K562 (cell line): ENCODE measurements around the gene USP2.

Experiments
- BRD4 ChIP-seq: fragments of 200-600 bp; sonication (generic); IDR thresholded peaks from 2 replicates; pipeline ENCODE4 v1.6.1; 2017; ENCODE audit warnings: inconsistent platforms
- CBX2 ChIP-seq: fragments of 200-600 bp; sonication (generic); IDR thresholded peaks from one replicate; pipeline ENCODE4 v1.6.1; 2012; ENCODE audit warnings: mild to moderate bottlenecking, low read length, inconsistent platforms; ENCODE audit not compliant: insufficient read depth, poor library complexity, severe bottlenecking
- CEBPB ChIP-seq: fragments of 450-650 bp; IDR thresholded peaks from 2 replicates; pipeline ENCODE4 v1.6.1; 2016; ENCODE audit warnings: missing genetic modification characterization, missing compliant biosample characterization
- EGR1 ChIP-seq: fragments of 450-650 bp; conservative IDR thresholded peaks from 2 replicates; pipeline ENCODE4 v1.6.1; 2017; ENCODE audit warnings: mild to moderate bottlenecking
- MYNN ChIP-seq, 2 experiments: sonication (generic); formaldehyde crosslinking in 1 of 2; IDR thresholded peaks; 2 replicates each; pipeline versions ENCODE4 v1.5.0 to v1.6.1; 2016 to 2020; ENCODE audit warnings: antibody characterized with exemption in 1 of 2, missing genetic modification reagents in 1 of 2
- SRSF9 ChIP-seq: fragments of 200-400 bp; formaldehyde crosslinking; IDR thresholded peaks from 2 replicates; pipeline ENCODE4 v1.6.1; 2017; ENCODE audit warnings: low read depth, low read length, borderline replicate concordance
- TAF1 ChIP-seq: IDR thresholded peaks from 2 replicates; pipeline ENCODE4 v1.6.1; 2011; ENCODE audit warnings: mild to moderate bottlenecking, low read length, moderate library complexity; ENCODE audit not compliant: insufficient read depth, control insufficient read depth, severe bottlenecking; ENCODE audit errors: extremely low read depth

GRCh38 chr11:119370486-119371046 is 10.9 kb downstream of the USP2 start:
- TF ChIP-seq CEBPB (tag) (no peak), CBX2 (no peak), BRD4 (no peak), MYNN (IDR thresholded peaks at IDR 0.05) (no peak), MYNN (CRISPR knock-in tag; IDR thresholded peaks at IDR 0.05) (no peak), EGR1 (no peak), SRSF9 (no peak), TAF1 (no peak)
